Measurements from ENCODE around the gene TRIM14.

- no peak for TF ChIP-seq POLR2A (IDR thresholded peaks at IDR 0.05)
- TF ChIP-seq, protein P1, sequence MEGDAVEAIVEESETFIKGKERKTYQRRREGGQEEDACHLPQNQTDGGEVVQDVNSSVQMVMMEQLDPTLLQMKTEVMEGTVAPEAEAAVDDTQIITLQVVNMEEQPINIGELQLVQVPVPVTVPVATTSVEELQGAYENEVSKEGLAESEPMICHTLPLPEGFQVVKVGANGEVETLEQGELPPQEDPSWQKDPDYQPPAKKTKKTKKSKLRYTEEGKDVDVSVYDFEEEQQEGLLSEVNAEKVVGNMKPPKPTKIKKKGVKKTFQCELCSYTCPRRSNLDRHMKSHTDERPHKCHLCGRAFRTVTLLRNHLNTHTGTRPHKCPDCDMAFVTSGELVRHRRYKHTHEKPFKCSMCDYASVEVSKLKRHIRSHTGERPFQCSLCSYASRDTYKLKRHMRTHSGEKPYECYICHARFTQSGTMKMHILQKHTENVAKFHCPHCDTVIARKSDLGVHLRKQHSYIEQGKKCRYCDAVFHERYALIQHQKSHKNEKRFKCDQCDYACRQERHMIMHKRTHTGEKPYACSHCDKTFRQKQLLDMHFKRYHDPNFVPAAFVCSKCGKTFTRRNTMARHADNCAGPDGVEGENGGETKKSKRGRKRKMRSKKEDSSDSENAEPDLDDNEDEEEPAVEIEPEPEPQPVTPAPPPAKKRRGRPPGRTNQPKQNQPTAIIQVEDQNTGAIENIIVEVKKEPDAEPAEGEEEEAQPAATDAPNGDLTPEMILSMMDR (IDR thresholded peaks at IDR 0.05) = no peak
Measured at GRCh38 chr9:98149422-98149821, 30.4 kb upstream of the TRIM14 start.
